T-helper 17 cell (primary cell): Measurements from ENCODE around the gene SLC8A1. TPM values are rescaled to one million over a fixed set of nuclear protein-coding genes. Genes with fewer than 3 reads are reported as not detected.

Experiments used
- ATAC-seq: fragments of 150-1000 bp; cut with Tn5 transposase; 2 replicates; pipeline ENCODE4 v1.10.0; 2021; ENCODE audit warnings: mild to moderate bottlenecking, moderate library complexity
- DNase-seq, 3 donors: peaks; one replicate each; pipeline versions ENCODE4 v3.0.0 to v3.0.0-alpha.2; 2020 to 2021
- H3K9me3 ChIP-seq: one replicate; pipeline ENCODE4 v1.7.0; 2013; ENCODE audit warnings: low read length, mild to moderate bottlenecking; ENCODE audit not compliant: control insufficient read depth, poor library complexity, severe bottlenecking
- H3K27ac Mint-ChIP-seq: one replicate; pipeline ENCODE4 v1.8.0; 2022; ENCODE audit warnings: mild to moderate bottlenecking, moderate library complexity, mixed read lengths
- H3K27me3 Mint-ChIP-seq: one replicate; pipeline ENCODE4 v1.8.0; 2022; ENCODE audit warnings: mixed read lengths
- H3K36me3 Mint-ChIP-seq: one replicate; pipeline ENCODE4 v1.8.0; 2022; ENCODE audit warnings: low read depth, mixed read lengths
- H3K4me1 Mint-ChIP-seq: one replicate; pipeline ENCODE4 v1.8.0; 2022; ENCODE audit warnings: mild to moderate bottlenecking, mixed read lengths
- H3K4me3 Mint-ChIP-seq: one replicate; pipeline ENCODE4 v1.8.0; 2022; ENCODE audit warnings: mild to moderate bottlenecking, moderate library complexity, mixed read lengths
- total RNA-seq, 4 donors: library from RNA in 2 of 4; stranded (reverse) in 2 of 4; gene quantifications; one replicate each; pipeline ENCODE4 v1.2.3 and lab custom pipeline; 2022 to 2026

The SLC8A1 gene
- total RNA-seq, 2 donors from 2014 or later = 0.26 to 1.4 TPM

DNA sequence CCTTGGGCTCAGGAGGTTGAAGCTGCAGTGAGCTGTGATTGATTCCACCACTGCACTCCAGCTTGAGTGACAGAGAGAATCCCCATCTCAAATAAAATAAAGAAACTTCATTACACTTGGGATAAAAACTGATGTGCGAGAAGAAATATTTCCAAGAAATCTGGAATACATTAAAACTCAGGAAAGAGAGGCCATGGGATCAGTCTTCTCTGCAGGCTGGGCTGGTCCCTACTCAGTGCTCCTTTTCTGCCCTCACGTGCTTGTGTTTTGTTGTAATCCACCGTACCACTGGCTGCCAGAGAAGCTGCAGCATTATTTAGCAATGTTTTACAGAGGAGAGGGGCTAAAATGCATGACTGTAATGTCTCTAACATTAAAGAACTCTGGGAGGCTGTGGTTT is 282.0 kb downstream of the SLC8A1 start:
- no peak overlapping the region for H3K4me3 Mint-ChIP-seq
- H3K27ac Mint-ChIP-seq = no peak overlapping the region
- no peaks in the 10 kb centered on the region for H3K27me3 Mint-ChIP-seq
- H3K36me3 Mint-ChIP-seq = no peaks in the 10 kb centered on the region
- ATAC-seq (no peak), DNase-seq (no peak)
- H3K9me3 ChIP-seq = no peaks in the 10 kb centered on the region
- no peaks in the 10 kb centered on the region for H3K4me1 Mint-ChIP-seq

DNA sequence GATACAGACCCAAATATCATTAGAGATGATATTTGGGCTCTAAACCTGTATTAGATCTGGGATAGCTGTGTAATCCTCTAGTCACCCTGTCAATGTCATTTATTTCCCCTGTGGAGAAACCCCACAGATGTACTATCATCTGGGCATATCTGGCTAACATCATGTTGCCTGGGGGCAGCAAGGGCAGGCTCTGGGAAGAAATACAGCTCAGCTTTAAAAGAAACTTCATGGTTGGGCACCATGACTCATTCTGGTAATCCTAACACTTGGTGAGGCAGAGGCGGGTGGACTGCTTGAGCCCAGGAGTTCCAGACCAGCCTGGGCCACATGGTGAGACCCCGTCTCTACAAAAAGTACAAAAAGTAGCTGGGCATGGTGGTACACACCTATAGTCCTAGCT is 282.5 kb downstream of the SLC8A1 start:
- Mint-ChIP-seq H3K4me3 (no peak overlapping the region), H3K27ac (no peak overlapping the region), H3K36me3 (no peaks in the 10 kb centered on the region), H3K4me1 (no peaks in the 10 kb centered on the region), H3K27me3 (no peaks in the 10 kb centered on the region)
- ATAC-seq = no peak
- no peak for DNase-seq
- no peaks in the 10 kb centered on the region for H3K9me3 ChIP-seq

GRCh38 chr2:40168546-40168945 is 283.3 kb downstream of the SLC8A1 start:
- H3K9me3 ChIP-seq = no peaks in the 10 kb centered on the region
- no peaks in the 10 kb centered on the region for H3K4me1 Mint-ChIP-seq
- DNase-seq (no peak), ATAC-seq (no peak)
- H3K27ac Mint-ChIP-seq = no peak overlapping the region
- H3K36me3 Mint-ChIP-seq = no peaks in the 10 kb centered on the region
- no peak overlapping the region for H3K4me3 Mint-ChIP-seq
- no peaks in the 10 kb centered on the region for H3K27me3 Mint-ChIP-seq

DNA sequence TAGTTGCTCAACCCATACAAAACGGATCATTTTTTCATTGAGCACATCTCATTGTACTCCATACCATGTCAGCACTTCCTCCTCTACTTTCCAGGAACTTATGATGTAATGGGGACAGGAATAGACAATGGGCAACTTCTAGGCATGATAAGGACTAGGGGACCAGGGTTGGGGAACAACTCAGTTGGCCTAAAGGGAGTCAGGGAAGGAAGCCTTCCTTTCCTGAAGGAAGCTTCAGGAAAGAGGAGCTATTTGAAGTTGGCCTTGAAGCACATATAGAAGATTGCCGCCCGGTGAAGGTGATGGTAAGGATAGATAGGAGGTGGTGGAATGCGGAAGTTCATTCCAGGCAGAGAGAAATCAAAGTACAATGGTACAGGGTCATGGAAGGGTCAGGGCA is 283.9 kb downstream of the SLC8A1 start:
- H3K27me3 Mint-ChIP-seq = no peaks in the 10 kb centered on the region
- H3K4me3 Mint-ChIP-seq = no peak overlapping the region
- H3K36me3 Mint-ChIP-seq = no peaks in the 10 kb centered on the region
- DNase-seq (no peak), ATAC-seq (no peak)
- no peaks in the 10 kb centered on the region for H3K4me1 Mint-ChIP-seq
- no peak overlapping the region for H3K27ac Mint-ChIP-seq
- no peaks in the 10 kb centered on the region for H3K9me3 ChIP-seq

GRCh38 chr2:40166006-40166405 is 285.9 kb downstream of the SLC8A1 start:
- Mint-ChIP-seq H3K4me1 (no peaks in the 10 kb centered on the region), H3K27ac (no peak overlapping the region), H3K36me3 (no peaks in the 10 kb centered on the region), H3K27me3 (no peaks in the 10 kb centered on the region), H3K4me3 (no peak overlapping the region)
- no peaks in the 10 kb centered on the region for H3K9me3 ChIP-seq
- no peak for DNase-seq
- no peak for ATAC-seq

DNA sequence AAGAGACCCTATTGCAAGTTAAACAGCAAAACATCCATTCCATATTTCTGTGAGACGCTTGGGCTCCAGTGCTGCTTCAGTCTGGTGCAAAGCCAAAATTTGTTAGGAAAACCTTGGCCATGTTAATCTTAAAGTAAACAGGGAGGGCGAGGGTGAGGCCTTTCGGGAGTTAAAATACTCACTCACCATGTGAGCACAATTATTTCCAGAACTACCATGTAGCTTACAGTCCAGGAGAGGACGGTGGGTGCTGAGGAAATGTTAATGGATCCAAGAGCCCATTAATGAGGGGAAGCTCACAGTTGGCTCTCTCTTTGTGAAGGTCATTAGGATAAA is 286.4 kb downstream of the SLC8A1 start:
- H3K4me3 Mint-ChIP-seq = no peak overlapping the region
- H3K36me3 Mint-ChIP-seq = no peaks in the 10 kb centered on the region
- H3K27ac Mint-ChIP-seq = no peak overlapping the region
- H3K27me3 Mint-ChIP-seq = no peaks in the 10 kb centered on the region
- ATAC-seq (no peak), DNase-seq (no peak)
- H3K4me1 Mint-ChIP-seq = no peaks in the 10 kb centered on the region
- H3K9me3 ChIP-seq = no peaks in the 10 kb centered on the region

- H3K4me3 Mint-ChIP-seq = no peak overlapping the region
These were observed 287.0 kb downstream of the SLC8A1 start for GRCh38 chr2:40164736-40165508.

DNA sequence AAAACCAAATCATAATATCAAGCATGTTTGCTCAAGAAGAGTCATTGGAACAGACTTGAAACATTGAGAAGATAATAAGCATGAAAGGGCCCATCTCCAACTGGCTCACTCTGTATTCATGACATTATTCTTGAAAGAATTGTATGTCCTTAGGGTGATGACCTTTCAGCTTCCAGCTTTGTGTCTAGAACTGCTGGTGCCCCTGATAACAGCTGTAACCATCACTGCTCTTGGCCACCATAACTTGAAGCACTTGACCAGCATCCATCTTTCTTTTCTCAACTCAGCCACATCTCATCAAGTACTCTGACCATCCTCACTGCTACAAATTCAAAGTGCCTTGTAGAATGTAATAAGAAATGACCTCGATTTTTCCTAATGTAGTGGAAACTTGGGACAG is 289.9 kb downstream of the SLC8A1 start:
- peaks cover 4% of the 10 kb centered on the region for H3K27me3 Mint-ChIP-seq
- H3K27ac Mint-ChIP-seq = no peak overlapping the region
- no peaks in the 10 kb centered on the region for H3K4me1 Mint-ChIP-seq
- no peaks in the 10 kb centered on the region for H3K9me3 ChIP-seq
- no peaks in the 10 kb centered on the region for H3K36me3 Mint-ChIP-seq
- ATAC-seq = no peak
- no peak for DNase-seq
- H3K4me3 Mint-ChIP-seq = no peak overlapping the region

More at GRCh38 chr2:40164736-40165508, 287.0 kb downstream of the SLC8A1 start:
- no peaks in the 10 kb centered on the region for H3K27me3 Mint-ChIP-seq
- DNase-seq (no peak), ATAC-seq (no peak)
- no peak overlapping the region for H3K27ac Mint-ChIP-seq
- no peaks in the 10 kb centered on the region for H3K4me1 Mint-ChIP-seq
- H3K9me3 ChIP-seq = no peaks in the 10 kb centered on the region
- no peaks in the 10 kb centered on the region for H3K36me3 Mint-ChIP-seq

GRCh38 chr2:40160751-40161218 is 291.1 kb downstream of the SLC8A1 start:
- DNase-seq (no peak), ATAC-seq (no peak)
- Mint-ChIP-seq H3K4me3 (no peak overlapping the region), H3K27ac (no peak overlapping the region), H3K36me3 (no peaks in the 10 kb centered on the region), H3K27me3 (peaks cover 4% of the 10 kb centered on the region), H3K4me1 (no peaks in the 10 kb centered on the region)
- no peaks in the 10 kb centered on the region for H3K9me3 ChIP-seq

DNA sequence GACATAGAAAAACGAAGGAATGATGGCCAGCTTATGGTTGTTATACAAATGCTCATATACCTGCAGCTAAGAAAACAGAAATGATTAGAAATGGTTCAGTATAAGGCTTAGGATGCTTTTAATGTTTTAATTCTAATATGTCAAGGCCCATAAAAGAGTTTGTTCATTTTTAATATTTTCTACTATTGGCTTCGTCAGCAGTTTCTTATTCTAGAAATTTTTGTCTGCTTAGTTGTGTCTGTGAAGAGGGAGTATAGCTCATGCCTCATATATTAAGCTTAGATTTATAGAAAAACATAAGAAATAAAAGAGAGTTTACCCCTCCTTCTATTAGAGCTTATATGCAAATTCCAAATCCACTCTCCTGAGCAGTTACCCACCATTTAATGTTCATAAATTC is 292.6 kb downstream of the SLC8A1 start:
- Mint-ChIP-seq H3K4me3 (no peak overlapping the region), H3K27me3 (peaks cover 4% of the 10 kb centered on the region), H3K27ac (no peak overlapping the region), H3K4me1 (no peaks in the 10 kb centered on the region), H3K36me3 (no peaks in the 10 kb centered on the region)
- ATAC-seq (no peak), DNase-seq (no peak)
- H3K9me3 ChIP-seq = no peaks in the 10 kb centered on the region

GRCh38 chr2:40158781-40159180 is 293.1 kb downstream of the SLC8A1 start:
- no peaks in the 10 kb centered on the region for H3K4me1 Mint-ChIP-seq
- no peaks in the 10 kb centered on the region for H3K36me3 Mint-ChIP-seq
- no peak for DNase-seq
- H3K9me3 ChIP-seq = no peaks in the 10 kb centered on the region
- H3K27ac Mint-ChIP-seq = no peak overlapping the region
- peaks cover 4% of the 10 kb centered on the region for H3K27me3 Mint-ChIP-seq
- no peak overlapping the region for H3K4me3 Mint-ChIP-seq
- no peak for ATAC-seq

GRCh38 chr2:40155728-40156127 is 296.2 kb downstream of the SLC8A1 start:
- DNase-seq (no peak), ATAC-seq (no peak)
- no peaks in the 10 kb centered on the region for H3K36me3 Mint-ChIP-seq
- no peaks in the 10 kb centered on the region for H3K9me3 ChIP-seq
- H3K27ac Mint-ChIP-seq = no peak overlapping the region
- no peaks in the 10 kb centered on the region for H3K4me1 Mint-ChIP-seq
- no peak overlapping the region for H3K4me3 Mint-ChIP-seq
- peaks cover 8% of the 10 kb centered on the region for H3K27me3 Mint-ChIP-seq

- DNase-seq (no peak), ATAC-seq (no peak)
- Mint-ChIP-seq H3K4me3 (no peak overlapping the region), H3K27ac (no peak overlapping the region), H3K27me3 (peaks cover 10% of the 10 kb centered on the region), H3K36me3 (no peaks in the 10 kb centered on the region), H3K4me1 (no peaks in the 10 kb centered on the region)
- no peaks in the 10 kb centered on the region for H3K9me3 ChIP-seq
These were observed 301.6 kb downstream of the SLC8A1 start for GRCh38 chr2:40150266-40150665.

DNA sequence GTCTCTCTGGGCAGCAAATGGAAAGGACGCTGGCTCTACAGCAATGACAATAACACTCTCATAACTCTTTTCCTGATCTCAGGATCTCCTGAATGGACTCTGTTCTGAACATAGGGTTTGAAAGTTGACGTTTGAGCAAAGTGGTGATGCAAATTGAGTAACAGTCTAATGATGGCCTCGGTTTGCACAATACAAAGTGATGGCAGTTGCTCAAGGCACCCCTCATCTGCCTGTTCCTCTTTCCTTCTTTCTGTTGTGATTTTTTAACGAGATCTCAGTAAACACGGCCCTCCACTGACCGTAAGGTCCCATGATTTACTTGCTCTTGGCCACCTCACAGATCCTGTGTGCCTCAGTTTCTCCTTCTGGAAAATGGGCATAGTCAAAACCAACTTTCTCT is 303.6 kb downstream of the SLC8A1 start:
- DNase-seq (no peak), ATAC-seq (no peak)
- H3K9me3 ChIP-seq = no peaks in the 10 kb centered on the region
- no peak overlapping the region for H3K27ac Mint-ChIP-seq
- H3K4me3 Mint-ChIP-seq = no peak overlapping the region
- no peaks in the 10 kb centered on the region for H3K4me1 Mint-ChIP-seq
- H3K36me3 Mint-ChIP-seq = no peaks in the 10 kb centered on the region
- peaks cover 10% of the 10 kb centered on the region for H3K27me3 Mint-ChIP-seq
